CD4-positive, alpha-beta T cell (primary cell): ENCODE measurements around the gene CFAP57. TPM values are rescaled to one million over a fixed set of nuclear protein-coding genes. Genes with fewer than 3 reads are reported as not detected.

Experiments
- ATAC-seq: fragments of 200-7000 bp; cut with Tn5 transposase; one replicate; pipeline ENCODE4 v1.10.0; 2022; ENCODE audit warnings: mild to moderate bottlenecking; ENCODE audit not compliant: poor library complexity
- CTCF ChIA-PET: fragments of 350-600 bp; sonication (Branson Sonifier 250); formaldehyde crosslinking; loops from one replicate; lab custom pipeline; 2021; ENCODE audit warnings: antibody characterized with exemption, inconsistent platforms; lab: Charles Lee
- POLR2A ChIA-PET: fragments of 350-600 bp; sonication (Branson Sonifier 250); formaldehyde crosslinking; loops from one replicate; lab custom pipeline; 2021; ENCODE audit warnings: antibody characterized with exemption, inconsistent platforms; lab: Charles Lee
- DNase-seq, 14 experiments: peaks; one replicate each; pipeline ENCODE4 v3.0.0-alpha.2; 2013 to 2020; ENCODE audit warnings: mixed read lengths in 2 of 14
- H3K27ac ChIP-seq, 2 donors: one replicate each; pipeline versions ENCODE4 v1.5.1 to v1.7.0; 2013; ENCODE audit warnings: low read length in 2 of 2, low read depth in 1 of 2, mild to moderate bottlenecking in 1 of 2
- H3K27me3 ChIP-seq, 2 experiments: 1 replicate in 1 of 2; 2 replicates in 1 of 2; pipeline versions ENCODE4 v1.6.1 to v1.7.0; 2013; ENCODE audit warnings: low read length in 2 of 2, control low read depth in 1 of 2, mild to moderate bottlenecking in 1 of 2, moderate library complexity in 1 of 2; ENCODE audit not compliant: insufficient read depth in 2 of 2, control insufficient read depth in 1 of 2
- H3K36me3 ChIP-seq: one replicate; pipeline ENCODE4 v1.6.1; 2013; ENCODE audit warnings: low read length, control low read depth; ENCODE audit not compliant: insufficient read depth
- H3K4me1 ChIP-seq: one replicate; pipeline ENCODE4 v1.6.1; 2013; ENCODE audit warnings: low read length, control low read depth; ENCODE audit not compliant: insufficient read depth
- H3K4me3 ChIP-seq: one replicate; pipeline ENCODE4 v1.5.1; 2013; ENCODE audit warnings: mild to moderate bottlenecking, low read length, moderate library complexity
- H3K9me3 ChIP-seq, 2 experiments: 1 replicate in 1 of 2; 2 replicates in 1 of 2; pipeline versions ENCODE4 v1.6.1 to v1.7.0; 2013; ENCODE audit warnings: low read length in 2 of 2, mild to moderate bottlenecking in 2 of 2, control low read depth in 1 of 2, moderate library complexity in 1 of 2; ENCODE audit not compliant: control insufficient read depth in 1 of 2, insufficient read depth in 1 of 2
- H3K27ac Mint-ChIP-seq: one replicate; pipeline ENCODE4 v1.8.0; 2020; ENCODE audit warnings: mixed read lengths
- H3K27me3 Mint-ChIP-seq: one replicate; pipeline ENCODE4 v1.8.0; 2021; ENCODE audit warnings: mixed read lengths
- H3K36me3 Mint-ChIP-seq: one replicate; pipeline ENCODE4 v1.8.0; 2021; ENCODE audit warnings: low read depth, mixed read lengths
- H3K4me1 Mint-ChIP-seq: one replicate; pipeline ENCODE4 v1.8.0; 2021; ENCODE audit warnings: low read depth, mixed read lengths
- H3K4me3 Mint-ChIP-seq: one replicate; pipeline ENCODE4 v1.8.0; 2020; ENCODE audit warnings: mild to moderate bottlenecking, mixed read lengths
- H3K9me3 Mint-ChIP-seq: one replicate; pipeline ENCODE4 v1.8.0; 2020; ENCODE audit warnings: mixed read lengths
- CTCF ChIP-seq: fragments of 200-600 bp; IDR thresholded peaks from one replicate; pipeline ENCODE4 v1.8.0; 2022; ENCODE audit warnings: antibody characterized with exemption, mild to moderate bottlenecking
- intact Hi-C, 2 experiments: fragments of 100-400 bp; cut with DNase I in 1 of 2; cut with micrococcal nuclease in 1 of 2; formaldehyde crosslinking; loops; one replicate each; pipeline versions ENCODE4 v1.15.1 to v1.9.0; 2023 to 2025; cut with DNase I, micrococcal nuclease
- total RNA-seq, 174 experiments: library from RNA in 2 of 174; stranded (reverse) in 2 of 174; gene quantifications; one replicate each; pipeline ENCODE4 v1.2.3 and lab custom pipeline; 2021 to 2026

The CFAP57 gene
- total RNA-seq, 2 experiments from 2014 or later = not detected

- ChIA-PET CTCF (no interaction called here), POLR2A (no interaction called here)
- H3K4me3 ChIP-seq = no peak overlapping the region
- Mint-ChIP-seq H3K27ac (no peak overlapping the region), H3K4me3 (no peak overlapping the region), H3K36me3 (no peaks in the 10 kb centered on the region), H3K4me1 (peaks cover 1% of the 10 kb centered on the region), H3K9me3 (no peaks in the 10 kb centered on the region), H3K27me3 (peaks cover 4% of the 10 kb centered on the region)
- H3K9me3 ChIP-seq = no peaks in the 10 kb centered on the region
- H3K27me3 ChIP-seq = no peaks in the 10 kb centered on the region
- no peak overlapping the region for H3K27ac ChIP-seq
- no peak for DNase-seq
- no peak for TF ChIP-seq CTCF
- no peak for ATAC-seq
- no peaks in the 10 kb centered on the region for H3K4me1 ChIP-seq
- intact Hi-C loops = no loop called here
- no peaks in the 10 kb centered on the region for H3K36me3 ChIP-seq
Observed at GRCh38 chr1:43288058-43288784, 116.1 kb downstream of the CFAP57 start.

- no peaks in the 10 kb centered on the region for H3K36me3 ChIP-seq
- intact Hi-C loops = no loop called here
- DNase-seq (no peak), ATAC-seq (no peak)
- H3K9me3 ChIP-seq = no peaks in the 10 kb centered on the region
- ChIA-PET POLR2A (no interaction called here), CTCF (no interaction called here)
- H3K27me3 ChIP-seq = no peaks in the 10 kb centered on the region
- no peak overlapping the region for H3K27ac ChIP-seq
- H3K4me3 ChIP-seq = no peak overlapping the region
- Mint-ChIP-seq H3K4me1 (peaks cover 3% of the 10 kb centered on the region), H3K36me3 (no peaks in the 10 kb centered on the region), H3K27me3 (peaks cover 4% of the 10 kb centered on the region), H3K4me3 (no peak overlapping the region), H3K27ac (no peak overlapping the region), H3K9me3 (no peaks in the 10 kb centered on the region)
- no peak for TF ChIP-seq CTCF
- H3K4me1 ChIP-seq = peaks cover under 1% of the 10 kb centered on the region
Observed at GRCh38 chr1:43288785-43289706, 116.9 kb downstream of the CFAP57 start.

GRCh38 chr1:43292216-43292615, 120.1 kb downstream of the CFAP57 start:
- intact Hi-C loops = no loop called here
- Histone ChIP-seq H3K27me3 (no peaks in the 10 kb centered on the region), H3K9me3 (no peaks in the 10 kb centered on the region), H3K27ac (no peak overlapping the region), H3K4me3 (no peak overlapping the region), H3K4me1 (peaks cover 17% of the 10 kb centered on the region), H3K36me3 (no peaks in the 10 kb centered on the region)
- Mint-ChIP-seq H3K9me3 (no peaks in the 10 kb centered on the region), H3K4me1 (peaks cover 22% of the 10 kb centered on the region), H3K27me3 (peaks cover 2% of the 10 kb centered on the region), H3K4me3 (no peak overlapping the region), H3K36me3 (no peaks in the 10 kb centered on the region), H3K27ac (no peak overlapping the region)
- ChIA-PET CTCF (no interaction called here), POLR2A (no interaction called here)
- ATAC-seq = no peak
- no peak for DNase-seq
- TF ChIP-seq CTCF = no peak
